ENCODE data around the gene KLC1.

Gene KLC1

GRCh38 chr14:103706551-103707328 lies 77.7 kb downstream of the KLC1 start:
- no peak for DNase-seq

GRCh38 chr14:103707329-103708263 lies 78.6 kb downstream of the KLC1 start:
- no peak for DNase-seq

- DNase-seq = no peak
Measured at GRCh38 chr14:103708750-103709187, 79.8 kb downstream of the KLC1 start.

- DNase-seq = no peak
Measured at GRCh38 chr14:103709814-103710213, 80.8 kb downstream of the KLC1 start.

- DNase-seq = peak; percentile 76
Measured at GRCh38 chr14:103710771-103711377, 81.9 kb downstream of the KLC1 start.

- DNase-seq = peak; percentile 81
Measured at GRCh38 chr14:103711516-103712431, 82.8 kb downstream of the KLC1 start.

GRCh38 chr14:103712633-103713247 lies 83.7 kb downstream of the KLC1 start:
- DNase-seq = no peak

GRCh38 chr14:103713304-103714062 lies 84.5 kb downstream of the KLC1 start:
- no peak for DNase-seq

- no peak for DNase-seq
Measured at GRCh38 chr14:103714063-103714724, 85.2 kb downstream of the KLC1 start.

GRCh38 chr14:103715052-103716000 lies 86.3 kb downstream of the KLC1 start, which contains the start of the genes XRCC3 and ZFYVE21:
Gene XRCC3, minus strand, starts transcription at chr14:103715451. Its CDS starts 4,364 bp downstream, at chr14:103711087.
Gene ZFYVE21, plus strand, starts transcription at chr14:103715810. Its CDS starts 32 bp downstream, at chr14:103715842.
- DNase-seq = peak; percentile 100

GRCh38 chr14:103716091-103716801 lies 87.2 kb downstream of the KLC1 start:
- DNase-seq = peak; percentile 58

- no peak for DNase-seq
Measured at GRCh38 chr14:103716899-103717411, 87.9 kb downstream of the KLC1 start.

- no peak for DNase-seq
Measured at GRCh38 chr14:103718572-103718971, 89.6 kb downstream of the KLC1 start.

GRCh38 chr14:103719751-103720150 lies 90.7 kb downstream of the KLC1 start:
- DNase-seq = no peak

- no peak for DNase-seq
Measured at GRCh38 chr14:103721334-103722120, 92.5 kb downstream of the KLC1 start.

- DNase-seq = no peak
Measured at GRCh38 chr14:103723748-103724081, 94.7 kb downstream of the KLC1 start.

GRCh38 chr14:103724116-103724515 lies 95.1 kb downstream of the KLC1 start:
- DNase-seq = no peak

Measured in NCI-H69 (cell line).